Bronchial epithelial cell (primary cell): Measurements from ENCODE around the gene GBX1. TPM values are rescaled to one million over a fixed set of nuclear protein-coding genes. Genes with fewer than 3 reads are reported as not detected.

ENCODE experiments used
- DNase-seq: peaks from one replicate; pipeline ENCODE4 v3.0.0-alpha.2; 2010; ENCODE audit warnings: low read depth
- FAIRE-seq: peaks from 2 replicates; lab custom pipeline; 2011; peaks lifted over from hg19 to GRCh38; lab: Jason Lieb, UNC
- H3K27me3 ChIP-seq: 2 replicates; pipeline ENCODE4 v1.5.1; 2011; ENCODE audit warnings: low read length; ENCODE audit not compliant: control insufficient read depth, insufficient read depth
- H3K36me3 ChIP-seq: 2 replicates; pipeline ENCODE4 v1.5.1; 2011; ENCODE audit warnings: low read length; ENCODE audit not compliant: control insufficient read depth, insufficient read depth
- H3K4me3 ChIP-seq: 2 replicates; pipeline ENCODE4 v1.5.1; 2011; ENCODE audit warnings: mild to moderate bottlenecking, low read depth, low read length, control low read depth
- CTCF ChIP-seq: IDR thresholded peaks from 2 replicates; pipeline ENCODE4 v1.5.1; 2011; ENCODE audit warnings: mild to moderate bottlenecking, moderate library complexity, low read length, control low read depth, inconsistent platforms; ENCODE audit not compliant: insufficient read depth, severe bottlenecking
- total RNA-seq: library from RNA; depleted of rRNA; stranded (reverse); fragments of >200 nt; gene quantifications from 2 replicates; pipeline ENCODE4 v1.2.1, GENCODE V29; 2014

GBX1 gene
- total RNA-seq, 1 donor from 2014 or later: not detected

GRCh38 chr7:151142686-151143040, 24.8 kb downstream of the GBX1 start:
- Histone ChIP-seq H3K36me3 (peaks cover 36% of the 10 kb centered on the region), H3K27me3 (no peaks in the 10 kb centered on the region), H3K4me3 (no peak overlapping the region)
- FAIRE-seq (no peak), DNase-seq (no peak)
- TF ChIP-seq CTCF: no peak

GRCh38 chr7:151141855-151142685, 25.4 kb downstream of the GBX1 start:
- Histone ChIP-seq H3K36me3 (peaks cover 38% of the 10 kb centered on the region), H3K27me3 (no peaks in the 10 kb centered on the region), H3K4me3 (no peak overlapping the region)
- FAIRE-seq (no peak), DNase-seq (no peak)
- no peak for TF ChIP-seq CTCF

GRCh38 chr7:151141311-151141854, 26.1 kb downstream of the GBX1 start:
- DNase-seq (no peak), FAIRE-seq (no peak)
- H3K4me3 ChIP-seq: no peak overlapping the region
- no peaks in the 10 kb centered on the region for H3K27me3 ChIP-seq
- TF ChIP-seq CTCF: no peak
- H3K36me3 ChIP-seq: peaks cover 43% of the 10 kb centered on the region

- H3K27me3 ChIP-seq: no peaks in the 10 kb centered on the region
- H3K36me3 ChIP-seq: peaks cover 47% of the 10 kb centered on the region
- FAIRE-seq (no peak), DNase-seq (no peak)
- H3K4me3 ChIP-seq: no peak overlapping the region
- no peak for TF ChIP-seq CTCF
These were observed 26.7 kb downstream of the GBX1 start for GRCh38 chr7:151140826-151141225.

- peaks cover 53% of the 10 kb centered on the region for H3K36me3 ChIP-seq
- DNase-seq: no peak
- H3K27me3 ChIP-seq: no peaks in the 10 kb centered on the region
- no peak for FAIRE-seq
- no peak overlapping the region for H3K4me3 ChIP-seq
- TF ChIP-seq CTCF: no peak
These were observed 27.7 kb downstream of the GBX1 start for GRCh38 chr7:151139791-151140190.
